Lung (tissue), 12 donors: Measurements from ENCODE around the gene ATXN10. TPM values are rescaled to one million over a fixed set of nuclear protein-coding genes. Genes with fewer than 3 reads are reported as not detected.

Experiments
- ATAC-seq: fragments of 200-7000 bp; cut with Tn5 transposase; one replicate; pipeline ENCODE4 v1.9.1; 2020; ENCODE audit warnings: moderate number of reproducible peaks; ENCODE audit not compliant: insufficient read depth, low FRiP score
- DNase-seq, 3 donors: peaks; one replicate each; pipeline ENCODE4 v3.0.0-alpha.2; 2013 to 2017
- H3K27ac ChIP-seq, 2 donors: one replicate each; pipeline ENCODE4 v1.5.1; 2013; ENCODE audit warnings: mild to moderate bottlenecking in 2 of 2, moderate library complexity in 2 of 2, control low read depth in 1 of 2, inconsistent platforms in 1 of 2, low read depth in 1 of 2, low read length in 1 of 2
- H3K27me3 ChIP-seq, 3 donors: one replicate each; pipeline ENCODE4 v1.5.1; 2013; ENCODE audit warnings: low read length in 2 of 3; ENCODE audit not compliant: control insufficient read depth in 3 of 3, insufficient read depth in 3 of 3
- H3K36me3 ChIP-seq, 4 donors: one replicate each; pipeline ENCODE4 v1.5.1; 2013; ENCODE audit warnings: low read length in 4 of 4, mild to moderate bottlenecking in 1 of 4, moderate library complexity in 1 of 4; ENCODE audit not compliant: control insufficient read depth in 4 of 4, insufficient read depth in 4 of 4
- H3K4me1 ChIP-seq, 5 donors: one replicate each; pipeline ENCODE4 v1.5.1; 2013; ENCODE audit warnings: low read length in 5 of 5, mild to moderate bottlenecking in 2 of 5, moderate library complexity in 1 of 5; ENCODE audit not compliant: control insufficient read depth in 5 of 5, insufficient read depth in 5 of 5
- H3K4me3 ChIP-seq: one replicate; pipeline ENCODE4 v1.5.1; 2013; ENCODE audit warnings: mild to moderate bottlenecking, control low read depth, moderate library complexity
- H3K9ac ChIP-seq, 2 donors: one replicate each; pipeline ENCODE4 v1.5.1; 2013; ENCODE audit warnings: low read length in 2 of 2, control low read depth in 1 of 2; ENCODE audit not compliant: insufficient read depth in 1 of 2
- H3K9me3 ChIP-seq, 4 donors: one replicate each; pipeline ENCODE4 v1.5.1; 2013; ENCODE audit warnings: low read length in 3 of 4, mild to moderate bottlenecking in 1 of 4, moderate library complexity in 1 of 4; ENCODE audit not compliant: control insufficient read depth in 4 of 4, insufficient read depth in 3 of 4
- WGBS, 2 donors: extraction: QIAGEN DNeasy Blood & Tissue Kit; methylation state at CpG; one replicate each; pipeline ENCODE4 v1.1.7; 2013; 5-methylcytosine and 5-hydroxymethylcytosine counted together
- polyA plus RNA-seq, 2 donors: library from polyadenylated mRNA; stranded (reverse); fragments of 200-250 nt; gene quantifications; one replicate each; pipeline ENCODE4 v1.2.1, GENCODE V29; 2013
- total RNA-seq, 2 donors: library from RNA; depleted of rRNA in 1 of 2; stranded (reverse); fragments of >200 nt in 1 of 2; gene quantifications; one replicate each; pipeline ENCODE4 v1.2.1, GENCODE V29; 2014 to 2021
- TF ChIP-seq, protein P1 (sequence below): IDR thresholded peaks from 2 replicates; pipeline ENCODE4 v1.5.1; 2012; ENCODE audit warnings: mild to moderate bottlenecking; ENCODE audit errors: control extremely low read depth, extremely low read depth
- donor health status: control.
- donor health status: control.
- donor health status: Bipolar disorder and iron deficiency.
- donor health status: healthy.
- donor health status: DM: yes; HTN: yes; CAD: no.

ATXN10 gene
- total and polyA plus RNA-seq, 4 donors, result 41.9 to 164 (median 92.2) TPM

DNA sequence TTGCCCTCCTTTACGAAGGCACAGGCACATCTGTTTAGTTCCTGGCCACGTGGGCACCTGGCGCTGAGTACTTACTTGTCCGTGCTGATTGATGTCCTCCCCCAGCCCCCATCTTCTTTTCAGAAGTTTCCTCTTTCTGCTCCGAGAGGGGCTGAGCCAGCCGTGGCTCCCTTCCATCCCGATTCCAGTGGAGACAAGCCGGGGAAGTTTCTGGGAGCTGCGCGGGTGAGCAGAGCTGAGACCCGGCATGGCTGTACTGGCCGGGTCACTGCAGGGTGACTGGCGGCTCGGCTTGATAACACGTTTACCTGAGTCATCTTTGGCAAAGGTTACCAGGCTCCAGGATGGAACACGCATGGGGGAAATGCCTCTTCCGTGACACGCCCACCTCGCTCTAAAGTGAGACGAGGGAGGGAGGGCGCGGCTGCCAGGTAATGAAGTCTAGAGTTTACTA lies 45.4 kb upstream of the ATXN10 start:
- Histone ChIP-seq H3K36me3 (peaks cover 0 to 6% (median 0%) of the 10 kb centered on the region in 4 donors), H3K4me1 (no peaks in the 10 kb centered on the region), H3K9ac (no peak overlapping the region), H3K9me3 (no peaks in the 10 kb centered on the region), H3K4me3 (no peak overlapping the region), H3K27ac (no peak overlapping the region), H3K27me3 (no peaks in the 10 kb centered on the region)
- 61 to 73% methylated on average over 22 of the region's 22 CpGs for WGBS, 2 donors
- ATAC-seq (no peak), DNase-seq (no peak)
- TF ChIP-seq, protein P1, sequence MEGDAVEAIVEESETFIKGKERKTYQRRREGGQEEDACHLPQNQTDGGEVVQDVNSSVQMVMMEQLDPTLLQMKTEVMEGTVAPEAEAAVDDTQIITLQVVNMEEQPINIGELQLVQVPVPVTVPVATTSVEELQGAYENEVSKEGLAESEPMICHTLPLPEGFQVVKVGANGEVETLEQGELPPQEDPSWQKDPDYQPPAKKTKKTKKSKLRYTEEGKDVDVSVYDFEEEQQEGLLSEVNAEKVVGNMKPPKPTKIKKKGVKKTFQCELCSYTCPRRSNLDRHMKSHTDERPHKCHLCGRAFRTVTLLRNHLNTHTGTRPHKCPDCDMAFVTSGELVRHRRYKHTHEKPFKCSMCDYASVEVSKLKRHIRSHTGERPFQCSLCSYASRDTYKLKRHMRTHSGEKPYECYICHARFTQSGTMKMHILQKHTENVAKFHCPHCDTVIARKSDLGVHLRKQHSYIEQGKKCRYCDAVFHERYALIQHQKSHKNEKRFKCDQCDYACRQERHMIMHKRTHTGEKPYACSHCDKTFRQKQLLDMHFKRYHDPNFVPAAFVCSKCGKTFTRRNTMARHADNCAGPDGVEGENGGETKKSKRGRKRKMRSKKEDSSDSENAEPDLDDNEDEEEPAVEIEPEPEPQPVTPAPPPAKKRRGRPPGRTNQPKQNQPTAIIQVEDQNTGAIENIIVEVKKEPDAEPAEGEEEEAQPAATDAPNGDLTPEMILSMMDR, result no peak

DNA sequence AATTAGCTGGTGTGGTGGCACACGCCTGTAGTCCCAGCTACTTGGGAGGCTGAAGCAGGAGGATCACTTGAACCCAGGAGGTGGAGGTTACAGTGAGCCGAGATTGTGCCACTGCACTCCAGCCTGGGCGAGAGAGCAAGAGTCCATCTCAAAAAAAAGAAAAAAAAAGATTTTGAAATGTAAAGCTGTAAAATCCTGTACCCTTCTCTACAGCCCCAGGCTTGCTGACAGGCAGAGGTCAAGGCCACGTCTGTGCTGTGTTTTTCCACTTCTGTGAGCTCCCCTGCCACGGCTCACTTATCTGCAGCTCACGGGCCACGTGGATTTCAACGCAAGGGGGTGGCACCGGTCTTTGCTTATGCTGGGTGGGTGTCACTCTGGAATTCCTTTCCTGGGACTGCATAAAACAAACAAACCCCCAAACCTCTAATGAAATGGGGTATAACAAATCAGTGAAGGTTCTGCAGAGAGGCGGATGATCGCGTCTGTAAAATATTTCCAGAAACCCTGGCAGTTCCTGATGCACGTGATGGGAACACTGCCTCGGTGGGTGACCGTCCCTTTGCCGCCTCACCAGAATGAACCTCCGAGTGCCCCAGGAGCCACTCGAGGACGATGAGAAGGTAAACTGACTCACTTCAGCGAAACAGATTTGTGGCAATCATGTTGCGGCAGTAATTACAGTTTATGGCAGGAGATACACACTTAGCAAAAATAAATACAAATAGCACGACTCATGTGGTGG lies 44.0 kb upstream of the ATXN10 start:
- no peaks in the 10 kb centered on the region for H3K27me3 ChIP-seq

DNA sequence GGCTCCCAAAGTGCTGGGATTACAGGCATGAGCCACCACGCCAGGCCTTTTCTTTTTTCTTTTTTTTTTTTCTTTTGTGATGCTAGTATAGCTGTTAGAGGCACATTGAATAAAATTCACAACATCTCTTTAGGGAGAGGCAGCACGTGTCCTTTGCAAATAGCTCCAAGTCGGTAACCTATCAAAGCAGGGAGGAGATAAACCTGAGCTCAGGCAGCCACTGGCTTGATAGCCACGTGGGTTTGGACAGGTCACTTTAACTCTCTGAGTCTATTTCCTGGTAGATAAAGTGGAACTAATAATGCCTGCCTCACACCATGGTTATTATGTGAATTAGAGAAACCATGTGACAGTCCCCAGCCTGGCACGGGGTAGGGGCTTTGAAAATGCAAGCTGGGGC lies 43.1 kb upstream of the ATXN10 start:
- Histone ChIP-seq H3K27ac (no peak overlapping the region), H3K27me3 (no peaks in the 10 kb centered on the region)
- no peak for DNase-seq

More for the DNA sequence above, 44.0 kb upstream of the ATXN10 start:
- TF ChIP-seq, protein P1, result no peak
- Histone ChIP-seq H3K9me3 (peaks cover 0 to 1% (median 0%) of the 10 kb centered on the region in 4 donors), H3K4me1 (peaks cover 0 to 3% (median 0%) of the 10 kb centered on the region in 5 donors), H3K27ac (no peak overlapping the region), H3K36me3 (peaks cover 0 to 6% (median 0%) of the 10 kb centered on the region in 4 donors), H3K9ac (no peak overlapping the region), H3K4me3 (no peak overlapping the region)
- no peak for ATAC-seq
- DNase-seq, result no peak
- WGBS, 2 donors, result 83 to 88% methylated on average over 22 of the region's 22 CpGs

More for the DNA sequence above, 43.1 kb upstream of the ATXN10 start:
- Histone ChIP-seq H3K4me1 (peaks cover 0 to 5% (median 2%) of the 10 kb centered on the region in 5 donors), H3K9me3 (peaks cover 0 to 1% (median 0%) of the 10 kb centered on the region in 4 donors), H3K36me3 (peaks cover 0 to 6% (median 0%) of the 10 kb centered on the region in 4 donors), H3K9ac (no peak overlapping the region), H3K4me3 (no peak overlapping the region)
- WGBS, 2 donors, result 53 to 63% methylated on average over 5 of the region's 5 CpGs
- TF ChIP-seq, protein P1, result no peak
- no peak for ATAC-seq
